EL (cell line): Measurements from ENCODE around the gene ACOT7.

ENCODE experiments used
- DNase-seq: peaks from one replicate; pipeline ENCODE4 v3.0.0-alpha.2; 2016

The ACOT7 gene

DNA sequence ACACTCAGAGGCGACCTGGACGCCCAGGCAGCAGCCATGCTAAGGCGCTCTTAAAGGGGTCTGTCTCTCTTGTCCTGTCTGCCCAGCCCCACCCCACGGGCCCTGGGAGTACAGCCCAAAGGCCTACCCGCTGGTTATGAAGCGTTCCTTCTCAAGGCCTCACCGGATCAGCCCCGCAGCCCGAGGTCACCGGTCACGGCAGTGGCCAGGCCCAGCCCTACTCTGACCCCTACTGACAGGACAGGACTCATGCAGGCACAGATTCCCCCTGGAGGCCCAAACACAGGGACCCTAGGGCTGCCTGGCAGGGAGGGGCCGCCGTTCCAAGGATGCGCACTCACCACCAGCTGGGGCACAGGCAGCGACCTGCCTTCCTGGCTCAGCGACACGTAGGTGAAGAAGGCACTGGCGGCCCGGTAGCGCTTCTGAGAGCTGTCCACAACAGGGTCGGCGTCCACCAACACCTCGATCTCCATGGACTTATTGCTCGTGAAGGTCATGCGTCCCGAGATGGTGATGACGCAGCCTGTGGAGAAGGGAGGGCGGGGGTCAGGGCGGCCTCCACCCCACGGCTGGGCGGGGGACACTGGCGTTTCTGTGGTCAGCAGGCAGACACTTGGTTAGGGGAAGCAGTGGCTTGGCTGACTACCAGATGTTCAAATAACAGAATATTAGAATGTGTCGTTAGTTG is 112.7 kb downstream of the ACOT7 start:
- no peak for DNase-seq

- DNase-seq: no peak
Observed at GRCh38 chr1:6279613-6280383, 113.8 kb downstream of the ACOT7 start.

DNA sequence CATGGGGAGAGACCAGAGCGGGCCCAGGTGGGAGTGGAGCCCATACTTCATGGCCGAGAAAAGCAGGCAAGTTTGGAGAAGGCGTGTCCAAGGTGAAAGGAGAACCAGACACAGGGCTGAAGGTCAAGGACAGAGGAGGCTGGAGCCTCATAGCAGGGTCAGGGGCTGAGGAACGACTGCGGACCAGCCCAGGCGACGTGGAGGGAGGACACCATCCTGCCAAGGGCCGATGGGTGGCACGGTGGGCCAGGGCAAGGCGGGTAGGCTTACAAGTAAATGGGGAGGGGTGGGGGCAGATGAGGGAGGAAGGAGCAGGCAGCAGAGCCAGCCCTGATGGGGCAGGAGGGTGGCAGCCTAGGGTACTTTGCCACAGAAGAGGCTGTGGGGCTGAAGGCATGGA is 114.5 kb downstream of the ACOT7 start:
- no peak for DNase-seq

DNA sequence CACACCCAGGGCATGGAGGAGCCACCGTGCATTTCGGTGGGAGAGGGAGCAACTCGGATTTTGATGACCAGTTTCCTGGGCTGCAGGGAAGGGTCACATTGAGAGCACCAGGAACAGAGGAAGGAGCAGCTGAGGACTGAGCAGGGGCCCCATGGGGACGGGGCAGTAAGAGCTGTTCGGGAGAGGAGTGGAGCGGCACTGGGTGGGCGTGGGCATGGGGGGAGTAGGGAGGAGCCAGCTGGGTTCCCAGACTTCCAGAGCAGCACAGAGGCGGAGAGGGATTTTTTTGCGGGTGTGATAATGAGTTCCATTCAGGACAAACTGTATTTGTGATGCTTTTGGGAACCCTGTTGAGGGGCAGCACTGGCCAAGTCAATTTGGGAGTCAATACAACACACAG is 115.3 kb downstream of the ACOT7 start:
- DNase-seq: no peak

GRCh38 chr1:6276811-6277555 is 116.6 kb downstream of the ACOT7 start:
- no peak for DNase-seq

DNA sequence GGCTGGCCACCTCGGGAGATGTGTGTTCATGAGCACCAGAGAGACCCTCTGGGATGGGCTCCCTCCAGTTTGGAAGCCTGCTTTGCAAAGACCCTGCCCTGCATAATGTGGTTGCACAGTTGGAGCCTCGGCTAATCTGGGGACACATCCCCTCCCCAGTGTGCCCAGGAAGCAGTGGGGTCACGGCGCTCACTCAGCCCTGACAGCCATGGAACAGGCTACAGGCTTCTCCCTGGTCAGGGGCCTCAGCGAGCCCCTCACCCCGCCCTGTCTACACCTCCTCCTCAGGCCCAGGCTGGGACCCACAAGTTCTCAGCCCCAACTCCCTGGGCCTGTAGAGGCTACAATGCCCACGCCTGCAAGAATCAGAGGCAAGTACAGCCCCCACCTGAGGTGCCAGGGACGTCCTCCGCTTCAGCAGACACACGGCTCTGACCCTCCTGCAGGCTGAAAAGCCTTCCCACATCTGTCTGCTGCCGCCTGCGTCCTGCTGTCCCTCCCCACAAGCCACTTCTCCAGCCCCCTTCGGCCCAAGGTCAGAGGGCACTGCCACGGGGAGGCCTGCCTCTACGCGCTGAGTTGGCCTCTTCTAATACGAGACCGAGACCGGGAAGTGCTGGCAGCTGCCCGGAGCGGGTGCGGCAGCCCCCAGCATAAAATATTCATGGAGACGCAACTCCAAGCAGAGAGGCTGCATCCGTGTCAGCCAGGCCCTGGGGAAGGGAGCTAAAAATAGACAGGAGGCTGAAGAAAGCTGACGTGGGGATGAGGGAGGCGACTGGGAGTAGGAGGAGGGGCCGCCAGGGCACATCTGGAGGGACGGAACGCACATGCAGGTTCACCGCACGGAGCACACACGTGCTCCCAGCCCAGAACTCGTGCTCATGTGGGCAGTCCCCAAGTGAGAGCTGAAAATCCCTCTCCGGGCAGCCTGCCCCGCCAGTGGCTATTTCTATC is 117.5 kb downstream of the ACOT7 start:
- DNase-seq: peak; percentile 51

DNA sequence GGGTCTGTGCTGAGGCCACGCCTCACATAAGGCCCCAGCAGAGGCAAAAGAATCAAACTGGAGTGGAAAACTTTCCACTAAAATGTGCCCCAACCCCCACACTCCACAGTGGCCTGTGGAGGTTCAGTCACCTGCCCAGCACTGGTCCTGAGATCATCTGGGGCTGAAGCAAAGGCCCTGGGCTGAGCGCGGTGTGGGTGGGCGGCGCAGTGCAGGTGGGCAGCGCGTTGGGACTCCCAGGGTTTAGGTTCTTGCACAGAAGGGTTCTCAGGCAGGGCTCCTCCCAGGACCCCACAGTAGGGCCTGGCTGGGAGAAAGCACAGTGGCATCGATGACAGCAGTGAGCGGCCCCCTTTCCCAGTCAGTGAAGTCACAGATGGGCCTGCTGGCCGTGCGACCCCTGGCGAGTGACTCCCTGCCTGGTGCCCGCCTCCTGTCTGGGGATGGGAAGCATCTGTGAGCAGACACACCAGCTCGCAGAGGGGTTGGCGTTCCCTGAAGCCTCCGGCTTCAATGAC is 118.9 kb downstream of the ACOT7 start:
- DNase-seq: no peak

- no peak for DNase-seq
Observed at GRCh38 chr1:6274102-6274501, 119.5 kb downstream of the ACOT7 start.

DNA sequence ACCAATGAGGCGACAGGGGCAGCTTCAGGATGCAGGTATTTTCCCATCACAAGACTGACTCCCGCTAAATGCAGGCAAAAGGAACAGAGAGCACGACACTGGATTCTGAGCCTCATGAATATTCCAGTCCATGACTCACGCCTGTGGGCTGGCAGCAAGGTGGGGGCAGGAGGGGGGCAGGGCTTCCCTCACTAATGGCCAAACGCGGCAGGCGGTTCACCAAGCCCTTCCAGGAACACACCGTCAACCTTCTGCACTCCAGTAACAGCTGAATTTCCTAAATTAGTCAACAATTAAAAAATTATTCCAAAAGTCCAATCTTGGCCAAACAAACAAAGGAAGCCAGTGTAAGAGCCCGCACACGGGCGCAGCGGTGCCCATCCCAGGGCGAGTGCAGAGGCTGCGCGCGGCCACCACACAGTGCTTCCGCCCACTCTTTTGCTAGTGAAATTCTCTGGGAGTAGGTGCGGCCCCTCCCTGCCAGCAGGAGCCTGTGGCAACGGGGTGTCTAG is 120.1 kb downstream of the ACOT7 start:
- DNase-seq: peak; percentile 67

DNA sequence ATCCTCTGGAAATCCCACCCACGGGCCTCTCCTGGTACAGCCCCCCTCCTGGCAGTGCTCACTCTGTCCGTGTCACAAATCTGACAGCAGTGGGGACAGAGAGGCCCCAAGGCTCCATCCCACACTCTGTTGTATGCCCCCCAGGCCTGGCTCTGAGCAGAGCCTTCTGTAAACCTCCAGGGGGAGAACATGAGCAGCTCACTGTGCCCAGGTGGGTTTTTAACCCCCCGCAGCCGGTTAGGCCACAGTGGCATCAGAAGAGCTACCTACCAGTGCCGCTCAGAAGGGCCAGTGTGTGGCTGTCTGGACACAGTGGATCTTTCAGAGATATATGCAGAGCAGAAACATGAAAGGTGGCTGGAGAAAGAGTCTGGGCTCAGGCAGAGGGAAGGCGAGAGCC is 120.7 kb downstream of the ACOT7 start:
- DNase-seq: no peak

DNA sequence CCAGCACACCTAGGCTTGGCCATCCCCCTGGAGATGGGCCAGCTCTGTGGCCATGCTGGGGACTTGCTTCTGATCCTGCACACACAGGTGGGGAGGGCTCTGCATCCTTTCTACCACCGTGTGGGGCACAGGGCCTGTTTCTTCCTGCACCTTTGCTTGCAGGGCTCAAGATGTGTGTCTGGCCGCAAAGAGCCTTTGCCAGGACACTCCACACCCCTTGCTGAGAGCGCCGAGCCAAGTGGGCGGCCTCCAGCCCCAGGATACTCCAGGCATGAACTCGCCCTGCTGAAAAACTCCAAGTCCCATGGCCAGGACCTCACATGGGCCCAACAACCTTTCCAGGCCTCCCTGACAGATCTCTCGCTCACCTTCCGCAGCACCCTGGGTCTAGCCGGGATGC is 121.1 kb downstream of the ACOT7 start:
- DNase-seq: no peak

DNA sequence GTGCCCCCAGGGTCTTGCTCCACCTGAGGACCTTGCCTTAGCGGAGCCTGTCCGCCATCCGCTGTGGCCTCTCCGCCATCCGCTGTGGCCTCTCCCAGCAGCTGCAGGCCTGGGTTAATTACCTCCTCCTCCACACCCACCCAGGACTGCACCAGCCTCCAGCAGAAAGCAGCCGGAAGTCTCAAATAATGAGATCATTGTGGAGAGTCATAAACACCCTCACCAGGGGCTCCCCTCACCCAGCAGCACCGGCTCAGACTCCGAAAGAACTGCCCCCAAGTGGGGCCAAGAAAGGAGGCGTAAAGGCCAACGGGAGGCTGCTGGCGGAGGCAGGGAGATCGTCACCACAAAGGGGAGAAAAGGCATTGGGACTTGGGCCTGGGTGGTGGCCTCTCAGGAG is 122.0 kb downstream of the ACOT7 start:
- DNase-seq: peak; percentile 17

DNA sequence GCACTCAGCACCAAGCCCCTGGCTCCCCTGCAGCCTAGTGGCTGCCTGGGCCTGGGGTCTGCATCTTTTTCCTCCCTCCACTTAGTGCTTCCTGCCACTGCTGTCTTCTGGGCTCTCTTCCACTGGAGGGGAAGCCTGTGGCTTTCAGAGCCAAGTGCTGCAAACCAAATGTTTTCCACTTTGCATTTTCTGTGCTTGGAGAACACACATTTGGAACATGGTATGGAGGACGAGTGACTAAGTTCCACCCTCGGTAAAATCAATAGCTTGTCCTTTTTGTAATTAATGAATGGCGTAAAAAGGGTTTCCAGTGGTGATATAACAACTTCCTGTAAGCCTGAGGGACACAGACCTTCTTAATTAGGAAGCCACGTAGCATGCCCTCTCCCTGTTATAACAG is 122.6 kb downstream of the ACOT7 start:
- no peak for DNase-seq

DNA sequence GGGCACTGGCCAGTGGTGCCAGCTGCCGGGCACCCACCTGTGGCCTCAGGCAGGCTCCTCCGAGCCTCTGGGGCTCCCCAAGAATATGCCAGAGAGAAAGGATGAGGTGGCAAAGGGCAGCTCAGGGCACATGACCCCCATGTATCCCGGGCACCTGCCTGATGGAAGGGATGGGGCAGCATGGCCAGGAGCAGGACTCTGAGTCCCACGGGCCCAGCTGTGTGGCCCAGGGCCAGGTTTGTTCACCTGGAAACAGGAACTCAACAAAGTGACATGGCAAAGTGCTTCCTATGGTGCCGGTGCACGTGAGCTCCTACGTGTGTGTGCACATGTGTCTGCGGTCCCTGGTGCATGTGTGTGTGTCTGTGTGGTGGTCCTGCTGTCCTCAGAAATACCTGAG is 123.2 kb downstream of the ACOT7 start:
- no peak for DNase-seq

- DNase-seq: no peak
Observed at GRCh38 chr1:6269720-6270400, 123.7 kb downstream of the ACOT7 start.

GRCh38 chr1:6269296-6269695 is 124.3 kb downstream of the ACOT7 start:
- DNase-seq: no peak

- no peak for DNase-seq
Observed at GRCh38 chr1:6268415-6268814, 125.2 kb downstream of the ACOT7 start.

DNA sequence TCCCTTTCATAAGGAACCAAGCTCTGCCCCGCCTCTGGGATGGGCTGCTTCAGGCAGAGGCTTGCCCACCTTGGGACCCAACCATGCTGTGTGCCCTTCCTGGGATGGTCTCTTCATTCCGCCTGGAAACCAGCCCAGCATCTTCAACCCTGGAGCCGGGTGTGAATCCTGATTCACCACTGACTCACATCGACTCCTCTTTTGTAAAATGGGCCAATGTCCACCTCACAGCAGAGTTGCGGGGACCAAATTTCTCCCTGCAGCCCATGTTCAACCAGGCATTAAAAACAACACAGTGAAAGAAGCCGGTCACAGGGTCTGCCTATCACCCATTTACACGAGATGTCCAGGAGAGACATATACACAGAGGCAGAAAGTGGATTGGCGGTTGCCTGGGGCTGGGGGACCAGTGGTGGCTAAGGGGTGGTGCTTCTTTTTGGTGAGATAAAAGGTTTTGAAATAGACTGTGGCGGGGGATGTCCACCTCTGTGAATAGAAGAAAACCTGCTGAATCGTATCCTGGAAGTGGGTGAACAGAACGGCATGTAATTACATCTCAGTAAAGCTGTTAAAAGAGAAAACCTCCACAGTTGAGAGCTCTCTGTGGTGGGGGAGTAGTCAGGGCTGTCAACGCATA is 125.8 kb downstream of the ACOT7 start:
- peak; percentile 30 for DNase-seq

DNA sequence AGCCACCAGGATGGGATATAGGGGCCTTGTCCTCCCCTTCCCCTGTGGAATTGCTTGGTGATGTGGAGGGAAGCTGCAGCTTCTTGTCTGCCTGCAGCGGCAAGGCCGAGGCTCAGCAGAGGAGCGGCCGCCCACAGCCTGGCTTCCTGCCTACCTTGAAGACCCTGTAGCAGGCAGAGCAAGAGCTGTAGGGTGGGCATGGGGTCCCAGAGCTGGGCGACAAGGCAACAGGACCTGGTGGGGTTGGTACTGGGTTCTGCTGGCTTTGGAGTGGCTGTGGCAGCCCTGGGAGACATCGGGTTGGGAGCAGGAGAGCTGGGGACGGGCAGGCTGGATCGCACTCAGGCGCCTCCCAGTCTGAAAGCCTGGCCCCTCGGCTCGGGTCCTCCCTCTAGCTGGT is 126.9 kb downstream of the ACOT7 start:
- DNase-seq: no peak

DNA sequence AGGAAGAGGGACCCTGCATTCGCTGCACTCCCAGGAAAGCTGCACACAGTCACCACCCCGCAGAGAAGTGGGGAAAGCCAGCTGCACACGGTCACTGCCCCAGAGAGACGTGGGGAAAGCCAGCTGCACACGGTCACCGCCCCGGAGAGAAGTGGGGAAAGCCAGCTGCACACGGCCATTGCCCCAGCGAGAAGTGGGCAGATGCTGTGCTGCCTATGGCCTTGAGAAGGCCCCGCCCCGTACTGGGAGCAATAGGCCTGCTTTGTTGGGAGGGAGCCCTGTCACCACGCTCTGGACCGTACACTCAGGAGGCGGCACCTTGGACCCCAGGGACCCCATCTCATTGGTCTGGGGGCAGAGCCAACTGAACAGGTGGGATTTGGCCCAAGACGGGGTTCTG is 128.4 kb downstream of the ACOT7 start:
- DNase-seq: no peak

DNA sequence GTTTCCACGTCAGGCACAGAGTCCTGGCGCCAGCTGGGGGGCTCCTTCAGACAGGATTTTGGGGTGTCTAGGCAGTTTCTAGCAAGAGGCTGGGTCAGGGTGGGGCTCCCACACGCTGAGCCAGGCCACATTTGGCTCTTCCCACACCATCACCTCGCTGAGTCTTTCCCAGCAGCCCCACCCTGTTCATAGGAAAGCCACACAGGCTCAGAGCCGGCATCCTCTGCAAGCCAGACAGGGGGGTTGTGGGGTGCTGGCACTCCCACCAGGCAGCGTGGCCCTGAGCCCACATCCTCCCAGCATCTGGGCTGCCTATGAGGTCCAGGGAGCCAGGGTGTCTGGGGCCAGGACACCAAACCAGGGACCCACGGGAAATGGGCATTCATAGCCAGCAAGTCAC is 129.9 kb downstream of the ACOT7 start:
- DNase-seq: no peak
